GM06990 (cell line): Measurements from ENCODE around the gene GPM6B.

Source experiments
- DNase-seq: peaks from one replicate; pipeline ENCODE4 v3.0.0-alpha.2; 2011; ENCODE audit not compliant: insufficient read length; ENCODE audit errors: extremely low read depth
- H3K27me3 ChIP-seq: replicated peaks from 2 replicates; pipeline ENCODE4 v1.6.0; 2011; ENCODE audit warnings: low read length; ENCODE audit not compliant: control insufficient read depth, insufficient read depth
- H3K36me3 ChIP-seq: 2 replicates; pipeline ENCODE4 v1.5.1; 2011; ENCODE audit warnings: low read length; ENCODE audit not compliant: control insufficient read depth, insufficient read depth
- H3K4me3 ChIP-seq: replicated peaks from 2 replicates; pipeline ENCODE4 v1.5.1; 2011; ENCODE audit warnings: low read depth, mild to moderate bottlenecking, control low read depth, low read length
- CTCF ChIP-seq: IDR thresholded peaks from 2 replicates; pipeline ENCODE4 v1.5.1; 2011; ENCODE audit warnings: low read length, control low read depth, mild to moderate bottlenecking, inconsistent platforms; ENCODE audit not compliant: insufficient read depth, poor library complexity, severe bottlenecking

The GPM6B gene

DNA sequence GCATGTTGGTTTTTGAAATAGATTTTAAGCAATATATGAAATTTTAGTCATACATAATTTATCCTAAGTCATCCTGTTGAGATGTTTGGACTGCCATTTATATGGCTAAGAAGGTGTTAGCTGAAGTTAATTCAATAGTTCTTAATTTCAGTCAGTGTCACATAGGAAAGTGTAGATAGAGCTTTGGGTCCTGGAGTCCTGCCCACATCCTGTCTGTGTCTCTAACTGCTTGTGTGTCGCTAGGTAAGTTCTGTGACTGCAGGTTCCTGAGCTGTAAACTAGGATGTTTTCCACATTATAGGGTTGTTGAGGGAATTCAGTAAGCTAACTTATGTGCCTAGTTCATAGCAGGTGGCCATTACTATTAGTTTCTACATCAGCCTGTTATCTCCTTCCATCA, 61.6 kb downstream of the GPM6B start:
- DNase-seq: no peak
- Histone ChIP-seq H3K36me3 (peaks cover 3% of the 10 kb centered on the region), H3K27me3 (no peaks in the 10 kb centered on the region), H3K4me3 (no peak overlapping the region)
- no peak for TF ChIP-seq CTCF

DNA sequence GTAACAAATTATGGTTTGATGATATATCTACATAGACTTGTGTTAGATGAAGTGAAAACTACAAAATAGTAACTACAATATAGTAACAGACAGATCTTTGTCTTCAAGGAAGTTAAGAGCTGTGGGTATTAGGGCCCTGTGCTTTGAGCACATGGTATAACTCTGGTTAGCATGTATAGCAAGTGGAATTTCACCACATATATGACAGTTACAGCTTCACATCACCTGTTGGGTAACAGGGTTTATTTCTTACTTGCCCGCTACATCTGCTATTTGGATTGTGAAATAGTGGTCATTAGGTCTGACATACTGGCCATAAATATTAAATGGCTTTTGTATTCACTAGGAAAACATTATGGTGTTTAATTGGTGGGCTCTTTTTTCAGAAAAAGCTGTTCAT, 62.1 kb downstream of the GPM6B start:
- H3K36me3 ChIP-seq: peaks cover 3% of the 10 kb centered on the region
- no peak for TF ChIP-seq CTCF
- H3K4me3 ChIP-seq: no peak overlapping the region
- DNase-seq: no peak
- H3K27me3 ChIP-seq: no peaks in the 10 kb centered on the region

DNA sequence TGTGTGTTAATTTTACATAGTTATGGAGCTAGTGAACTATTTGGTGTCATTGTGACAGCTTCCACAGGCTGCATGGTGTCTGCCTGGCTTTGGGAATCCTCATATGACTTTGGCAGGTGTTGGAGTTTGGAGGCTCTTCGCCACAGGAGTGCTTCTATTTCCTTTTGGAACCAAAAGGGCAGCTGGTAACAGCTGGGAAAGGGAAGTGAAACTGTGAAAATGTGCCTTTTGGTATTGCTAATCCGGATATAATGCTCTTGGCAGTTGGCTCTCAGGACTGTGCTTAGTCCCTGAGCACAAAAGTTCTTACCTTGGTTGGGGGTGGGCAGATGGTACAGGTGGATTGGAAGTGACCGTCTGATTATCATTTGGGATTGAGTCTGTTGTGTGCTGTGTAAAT, 64.2 kb downstream of the GPM6B start:
- peak; percentile 56 for DNase-seq
- TF ChIP-seq CTCF: no peak
- peaks cover 3% of the 10 kb centered on the region for H3K36me3 ChIP-seq
- H3K27me3 ChIP-seq: no peaks in the 10 kb centered on the region
- no peak overlapping the region for H3K4me3 ChIP-seq

- Histone ChIP-seq H3K27me3 (no peaks in the 10 kb centered on the region), H3K36me3 (peaks cover 3% of the 10 kb centered on the region), H3K4me3 (no peak overlapping the region)
- DNase-seq: no peak
- TF ChIP-seq CTCF: no peak
These were observed 64.8 kb downstream of the GPM6B start for GRCh38 chrX:13752141-13752540.

DNA sequence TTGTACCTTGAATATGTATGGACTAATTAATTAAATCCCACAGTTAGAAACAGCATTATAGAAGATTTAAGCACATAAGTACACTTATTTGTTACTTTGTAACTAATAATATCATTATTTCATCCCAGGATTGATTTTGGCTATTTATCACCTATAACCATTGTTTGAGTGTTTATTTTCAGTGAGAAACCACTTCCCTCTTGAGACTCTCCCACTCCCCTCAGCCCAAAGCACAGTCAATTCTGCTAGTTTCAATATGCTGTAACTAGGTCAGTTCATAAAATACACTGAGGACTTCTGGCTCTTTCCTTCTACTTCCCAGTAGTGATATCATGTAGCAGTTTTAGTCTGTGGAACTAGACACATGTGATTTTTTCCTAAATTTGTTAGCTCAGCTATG, 66.1 kb downstream of the GPM6B start:
- Histone ChIP-seq H3K36me3 (peaks cover 4% of the 10 kb centered on the region), H3K27me3 (no peaks in the 10 kb centered on the region), H3K4me3 (no peak overlapping the region)
- no peak for DNase-seq
- no peak for TF ChIP-seq CTCF

- TF ChIP-seq CTCF: peak; percentile 63
- Histone ChIP-seq H3K36me3 (peaks cover 4% of the 10 kb centered on the region), H3K27me3 (no peaks in the 10 kb centered on the region)
These were observed 66.7 kb downstream of the GPM6B start for GRCh38 chrX:13750204-13750603.

More at GRCh38 chrX:13750204-13750603, 66.7 kb downstream of the GPM6B start:
- no peak overlapping the region for H3K4me3 ChIP-seq
- no peak for DNase-seq
